ENCODE measurements around the gene WNT3A. TPM values are rescaled to one million over a fixed set of nuclear protein-coding genes. Genes with fewer than 3 reads are reported as not detected.
"Not testable (repeated sequence)": the region's sequence is repeated elsewhere in the genome, so short reads cannot be mapped to it uniquely, and the experiment has no call there.

The WNT3A gene
- total RNA-seq, 4 donors from 2014 or later: not detected

- H3K9me3 ChIP-seq; H3K4me3 ChIP-seq; intact Hi-C loops (cut with DNase I; ENCODE audit: low total_unique reads); H3K4me1 ChIP-seq; DNase-seq; H3K27ac ChIP-seq; H3K36me3 ChIP-seq; H3K27me3 ChIP-seq: not testable (repeated sequence)
Observed at GRCh38 chr1:227971216-227971615, 35.6 kb upstream of the WNT3A start.

- H3K27ac ChIP-seq; H3K36me3 ChIP-seq; H3K27me3 ChIP-seq; DNase-seq; H3K4me3 ChIP-seq; H3K9me3 ChIP-seq; H3K4me1 ChIP-seq; intact Hi-C loops (cut with DNase I; ENCODE audit: low total_unique reads): not testable (repeated sequence)
Observed at GRCh38 chr1:227971643-227972282, 35.0 kb upstream of the WNT3A start.

GRCh38 chr1:227972283-227972679 lies 34.5 kb upstream of the WNT3A start:
- H3K4me3 ChIP-seq; DNase-seq; intact Hi-C loops (cut with DNase I; ENCODE audit: low total_unique reads); H3K27ac ChIP-seq; H3K27me3 ChIP-seq; H3K36me3 ChIP-seq; H3K4me1 ChIP-seq; H3K9me3 ChIP-seq: not testable (repeated sequence)

GRCh38 chr1:227972843-227973374 lies 33.9 kb upstream of the WNT3A start:
- H3K27me3 ChIP-seq; H3K27ac ChIP-seq; H3K36me3 ChIP-seq; H3K9me3 ChIP-seq; H3K4me1 ChIP-seq; intact Hi-C loops (cut with DNase I; ENCODE audit: low total_unique reads); H3K4me3 ChIP-seq; DNase-seq: not testable (repeated sequence)

GRCh38 chr1:227973724-227974288 lies 33.0 kb upstream of the WNT3A start:
- H3K27ac ChIP-seq; H3K4me1 ChIP-seq; intact Hi-C loops (cut with DNase I; ENCODE audit: low total_unique reads); H3K4me3 ChIP-seq; DNase-seq; H3K27me3 ChIP-seq; H3K9me3 ChIP-seq; H3K36me3 ChIP-seq: not testable (repeated sequence)

DNA sequence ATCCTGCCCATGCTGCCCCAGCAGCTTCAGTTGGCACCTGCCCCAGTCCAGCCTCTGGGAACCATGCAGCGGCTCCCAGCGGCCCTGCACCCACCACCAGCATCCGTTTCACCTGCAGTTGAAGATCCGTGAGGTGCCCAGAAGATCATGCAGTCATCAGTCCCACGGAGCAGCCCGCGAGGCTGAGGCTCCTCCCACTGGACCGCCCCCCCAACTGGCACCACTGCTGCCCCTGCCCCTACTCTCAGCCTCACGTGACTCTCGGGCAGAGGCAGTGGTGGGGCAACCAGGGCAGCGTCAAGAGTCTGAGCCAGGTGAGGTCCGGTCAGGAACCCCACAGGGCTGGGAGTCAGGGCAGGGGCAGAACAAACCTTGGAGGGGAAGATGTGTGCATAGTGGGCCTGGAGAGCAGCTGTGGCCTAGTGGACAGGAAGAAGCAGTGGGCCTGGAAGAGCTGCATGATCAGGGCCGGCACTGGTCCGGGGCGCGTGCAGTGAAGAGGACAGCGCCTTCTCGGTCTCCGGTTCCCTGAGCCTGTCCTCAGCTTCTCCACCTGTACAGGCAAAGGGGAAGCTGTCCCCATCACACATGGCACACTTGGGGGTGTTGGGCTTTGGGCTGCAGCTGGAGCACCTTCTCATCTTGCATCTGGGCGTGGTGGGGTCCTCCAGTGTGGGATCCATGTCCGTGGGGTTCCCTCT lies 31.1 kb upstream of the WNT3A start:
- H3K27me3 ChIP-seq; H3K36me3 ChIP-seq; H3K9me3 ChIP-seq; H3K4me1 ChIP-seq; H3K4me3 ChIP-seq; intact Hi-C loops (cut with DNase I; ENCODE audit: low total_unique reads); H3K27ac ChIP-seq; DNase-seq: not testable (repeated sequence)

GRCh38 chr1:227987181-227987580 lies 19.6 kb upstream of the WNT3A start:
- no peak overlapping the region for H3K4me3 ChIP-seq
- no peak for TF ChIP-seq POLR2A (IDR thresholded peaks at IDR 0.05)
- TF ChIP-seq, protein P1, sequence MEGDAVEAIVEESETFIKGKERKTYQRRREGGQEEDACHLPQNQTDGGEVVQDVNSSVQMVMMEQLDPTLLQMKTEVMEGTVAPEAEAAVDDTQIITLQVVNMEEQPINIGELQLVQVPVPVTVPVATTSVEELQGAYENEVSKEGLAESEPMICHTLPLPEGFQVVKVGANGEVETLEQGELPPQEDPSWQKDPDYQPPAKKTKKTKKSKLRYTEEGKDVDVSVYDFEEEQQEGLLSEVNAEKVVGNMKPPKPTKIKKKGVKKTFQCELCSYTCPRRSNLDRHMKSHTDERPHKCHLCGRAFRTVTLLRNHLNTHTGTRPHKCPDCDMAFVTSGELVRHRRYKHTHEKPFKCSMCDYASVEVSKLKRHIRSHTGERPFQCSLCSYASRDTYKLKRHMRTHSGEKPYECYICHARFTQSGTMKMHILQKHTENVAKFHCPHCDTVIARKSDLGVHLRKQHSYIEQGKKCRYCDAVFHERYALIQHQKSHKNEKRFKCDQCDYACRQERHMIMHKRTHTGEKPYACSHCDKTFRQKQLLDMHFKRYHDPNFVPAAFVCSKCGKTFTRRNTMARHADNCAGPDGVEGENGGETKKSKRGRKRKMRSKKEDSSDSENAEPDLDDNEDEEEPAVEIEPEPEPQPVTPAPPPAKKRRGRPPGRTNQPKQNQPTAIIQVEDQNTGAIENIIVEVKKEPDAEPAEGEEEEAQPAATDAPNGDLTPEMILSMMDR (IDR thresholded peaks at IDR 0.05): no peak
- intact Hi-C loops (cut with DNase I; ENCODE audit: low total_unique reads): no loop called here
- no peaks in the 10 kb centered on the region for H3K4me1 ChIP-seq
- H3K27me3 ChIP-seq: no peaks in the 10 kb centered on the region
- no peaks in the 10 kb centered on the region for H3K36me3 ChIP-seq
- no peak overlapping the region for H3K27ac ChIP-seq
- H3K9me3 ChIP-seq: no peaks in the 10 kb centered on the region
- DNase-seq: no peak

DNA sequence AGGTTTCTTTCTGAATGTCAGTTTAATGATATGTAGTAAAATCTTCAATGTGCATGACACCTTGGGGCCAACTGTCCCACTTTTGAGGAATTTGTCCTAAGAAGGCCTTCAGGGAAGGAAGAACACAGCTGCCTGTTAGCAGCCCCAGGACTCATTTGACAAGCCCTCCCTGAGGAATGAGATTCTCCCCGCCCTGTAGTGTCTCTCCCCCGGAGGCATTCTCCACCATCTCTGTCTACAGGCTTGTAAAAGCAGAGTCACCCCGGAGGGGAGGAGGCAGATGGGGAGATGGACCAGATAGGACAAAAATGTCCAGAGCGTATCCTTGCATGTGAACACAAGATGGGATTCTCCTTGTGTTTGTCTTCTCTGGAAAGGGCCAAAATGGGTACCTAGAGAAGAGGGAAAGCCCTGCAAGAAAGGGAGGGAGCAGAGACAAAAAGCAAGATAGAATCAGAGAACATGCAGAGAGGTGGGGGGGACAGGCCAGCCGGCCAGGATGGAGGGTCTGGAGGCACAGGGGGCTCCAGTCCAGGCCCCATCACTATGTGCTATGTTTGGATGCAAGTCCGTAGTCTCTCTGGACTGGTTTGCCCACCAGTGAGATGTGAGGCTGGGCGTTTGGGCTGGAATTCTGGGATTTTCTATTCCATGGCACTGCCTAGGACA lies 12.0 kb upstream of the WNT3A start:
- TF ChIP-seq, protein P1 (IDR thresholded peaks at IDR 0.05): no peak
- TF ChIP-seq POLR2A (IDR thresholded peaks at IDR 0.05): no peak
- Histone ChIP-seq H3K4me3 (no peak overlapping the region), H3K27ac (no peak overlapping the region), H3K27me3 (no peaks in the 10 kb centered on the region), H3K4me1 (no peaks in the 10 kb centered on the region), H3K36me3 (no peaks in the 10 kb centered on the region), H3K9me3 (peaks cover 5 to 13% of the 10 kb centered on the region in 2 donors)
- peak in 1 of 2 donors; percentile 2 for DNase-seq
- intact Hi-C loops (cut with DNase I; ENCODE audit: low total_unique reads): no loop called here
